ENCODE data around the gene PDE6C. TPM values are rescaled to one million over a fixed set of nuclear protein-coding genes. Genes with fewer than 3 reads are reported as not detected.

The PDE6C gene
- total RNA-seq, 1 donor from 2014 or later = not detected

Other genes with a start within 250 kb of the PDE6C start
- 34.4 TPM for gene MYOF, start 130.2 kb upstream of the PDE6C start, total RNA-seq
- 1.4 TPM for gene CEP55, start 115.9 kb upstream of the PDE6C start, total RNA-seq
- gene FFAR4, start 45.9 kb upstream of the PDE6C start, total RNA-seq = 0.24 TPM
- gene RBP4, start 11.3 kb upstream of the PDE6C start, total RNA-seq = 12.8 TPM
- 16.8 TPM for gene FRA10AC1, start 90.1 kb downstream of the PDE6C start, total RNA-seq
- gene LGI1, start 145.4 kb downstream of the PDE6C start, total RNA-seq = not detected

All from Right ventricle myocardium inferior (tissue), 1 donor.